Lung microvascular endothelial cell (primary cell): ENCODE data around the gene MARCHF3. TPM values are rescaled to one million over a fixed set of nuclear protein-coding genes. Genes with fewer than 3 reads are reported as not detected.

ENCODE experiments used
- total RNA-seq: library from RNA; depleted of rRNA; stranded (reverse); fragments of >200 nt; gene quantifications from 2 replicates; pipeline ENCODE4 v1.2.1, GENCODE V29; 2014

The MARCHF3 gene
- total RNA-seq, 1 donor from 2014 or later: 112 TPM

Other genes with a start within 250 kb of the MARCHF3 start
- gene C5orf63, start 42.9 kb upstream of the MARCHF3 start, total RNA-seq: 0.87 and 2.4 TPM in 2 replicates